D721Med (cell line): ENCODE results near the gene PHLDA2.

Experiments
- DNase-seq: peaks from one replicate; pipeline ENCODE4 v3.0.0; 2011; ENCODE audit warnings: low spot score; ENCODE audit not compliant: insufficient read length
- FAIRE-seq: peaks from 2 replicates; lab custom pipeline; 2011; peaks lifted over from hg19 to GRCh38; lab: Jason Lieb, UNC
- CTCF ChIP-seq: IDR thresholded peaks from 2 replicates; pipeline ENCODE4 v1.5.1; 2012; ENCODE audit warnings: mild to moderate bottlenecking, control low read depth; ENCODE audit not compliant: insufficient read depth; ENCODE audit errors: missing control alignments

PHLDA2 gene

GRCh38 chr11:2928605-2929530 is at the start of gene PHLDA2:
Gene PHLDA2 (minus strand): TSS chr11:2929420. CDS start chr11:2929364, 56 bp downstream.
- TF ChIP-seq CTCF: no peak
- no peak for DNase-seq
- no peak for FAIRE-seq

- TF ChIP-seq CTCF: no peak
- DNase-seq: no peak
Measured at GRCh38 chr11:2977113-2977512, 47.9 kb upstream of the PHLDA2 start.

GRCh38 chr11:2976294-2977063 is 47.3 kb upstream of the PHLDA2 start:
- FAIRE-seq: no peak
- DNase-seq: no peak
- no peak for TF ChIP-seq CTCF

More at GRCh38 chr11:2977113-2977512, 47.9 kb upstream of the PHLDA2 start:
- no peak for FAIRE-seq

- TF ChIP-seq CTCF: peak; percentile 37
- DNase-seq (no peak), FAIRE-seq (no peak)
Measured at GRCh38 chr11:2975594-2975993, 46.4 kb upstream of the PHLDA2 start.

- FAIRE-seq (no peak), DNase-seq (no peak)
- no peak for TF ChIP-seq CTCF
Measured at GRCh38 chr11:2974272-2974671, 45.1 kb upstream of the PHLDA2 start.

GRCh38 chr11:2968341-2968900 is 39.2 kb upstream of the PHLDA2 start:
- DNase-seq (no peak), FAIRE-seq (no peak)
- TF ChIP-seq CTCF: no peak
